ENCODE data around the gene MORC4.

The MORC4 gene

DNA sequence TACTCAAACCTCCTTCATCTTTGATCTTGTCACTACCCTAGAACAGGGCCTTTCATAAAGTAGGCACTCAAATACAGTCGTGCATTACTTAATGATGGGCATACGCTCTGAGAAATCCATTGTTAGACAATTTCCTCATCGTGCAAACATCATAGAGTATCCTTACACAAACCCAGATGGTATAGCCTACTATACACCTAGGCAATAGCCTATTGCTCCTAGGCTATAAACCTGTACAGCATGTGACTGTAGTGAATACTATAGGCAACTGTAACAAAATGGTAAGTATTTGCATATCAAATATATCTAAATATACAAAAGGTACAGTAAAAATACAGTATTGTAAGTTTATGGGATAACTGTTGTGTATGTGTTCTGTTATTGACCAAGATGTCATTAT is 47.9 kb downstream of the MORC4 start:
- DNase-seq = no peak

- no peak for DNase-seq
Observed at GRCh38 chrX:106951230-106951629, 48.8 kb downstream of the MORC4 start.

GRCh38 chrX:106950381-106950780 is 49.6 kb downstream of the MORC4 start:
- DNase-seq = no peak

- no peak for DNase-seq
Observed at GRCh38 chrX:106949366-106949765, 50.6 kb downstream of the MORC4 start.

DNA sequence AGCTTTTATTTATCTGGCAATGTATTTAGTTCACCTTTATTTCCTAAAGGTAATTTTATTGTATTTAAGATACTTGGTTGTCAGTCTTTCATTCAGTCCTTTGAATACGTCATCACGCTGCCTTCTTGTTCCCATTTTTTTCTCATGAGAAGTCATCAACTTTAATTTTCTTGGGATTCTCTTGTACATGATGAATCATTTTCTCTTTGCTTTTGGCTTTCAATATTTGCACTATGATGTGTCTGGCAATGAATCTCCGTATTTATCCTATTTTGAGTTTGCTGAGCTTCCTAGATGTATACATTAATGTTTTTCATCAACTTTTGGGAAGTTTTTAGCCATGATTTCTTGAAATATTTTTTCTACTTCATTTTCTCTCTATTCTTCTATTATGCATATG is 51.4 kb downstream of the MORC4 start:
- no peak for DNase-seq

- no peak for DNase-seq
Observed at GRCh38 chrX:106946464-106946863, 53.5 kb downstream of the MORC4 start.

DNA sequence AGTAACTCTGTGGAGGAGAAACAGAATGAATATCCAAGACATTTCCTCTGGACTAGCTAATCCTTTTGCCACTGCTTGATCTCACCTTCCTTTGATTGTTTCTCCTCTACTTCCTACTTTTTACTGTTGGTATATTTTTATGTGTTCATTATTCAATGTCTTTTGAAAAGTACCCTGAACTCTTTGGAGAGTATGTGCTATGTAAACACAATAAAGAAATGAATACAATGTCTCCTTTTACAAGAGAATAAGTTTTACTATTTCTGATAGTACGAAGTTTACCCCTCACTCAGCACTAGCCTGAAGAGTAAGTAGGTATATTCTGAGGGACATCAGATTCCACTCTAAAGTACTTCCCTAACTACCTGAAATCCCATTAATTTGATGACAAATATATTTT is 59.9 kb downstream of the MORC4 start:
- DNase-seq = no peak

- no peak for DNase-seq
Observed at GRCh38 chrX:106939566-106939965, 60.4 kb downstream of the MORC4 start.

- no peak for DNase-seq
Observed at GRCh38 chrX:106936246-106936645, 63.8 kb downstream of the MORC4 start.

GRCh38 chrX:106935175-106935574 is 64.8 kb downstream of the MORC4 start:
- no peak for DNase-seq

DNA sequence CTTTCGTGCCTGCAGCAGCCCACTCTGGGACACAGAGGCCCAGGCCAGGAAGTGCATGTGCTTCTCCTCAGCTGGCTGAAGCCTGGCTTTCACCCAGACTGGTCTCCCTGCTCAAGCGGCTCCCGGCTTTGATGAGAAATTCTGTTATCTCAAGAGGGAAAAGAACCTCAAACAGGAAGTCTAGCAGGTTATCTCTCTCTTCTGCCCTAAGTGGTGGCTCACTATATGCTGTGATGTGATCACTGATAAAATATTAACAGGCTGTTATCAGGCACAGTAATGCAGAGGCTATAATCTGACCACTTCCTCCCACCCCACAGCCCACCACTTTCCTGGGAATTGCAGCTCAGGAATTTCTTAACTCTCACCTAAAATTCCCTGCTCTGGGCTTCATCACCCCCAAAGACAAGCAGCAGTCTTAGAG is 66.5 kb downstream of the MORC4 start:
- no peak for DNase-seq

DNA sequence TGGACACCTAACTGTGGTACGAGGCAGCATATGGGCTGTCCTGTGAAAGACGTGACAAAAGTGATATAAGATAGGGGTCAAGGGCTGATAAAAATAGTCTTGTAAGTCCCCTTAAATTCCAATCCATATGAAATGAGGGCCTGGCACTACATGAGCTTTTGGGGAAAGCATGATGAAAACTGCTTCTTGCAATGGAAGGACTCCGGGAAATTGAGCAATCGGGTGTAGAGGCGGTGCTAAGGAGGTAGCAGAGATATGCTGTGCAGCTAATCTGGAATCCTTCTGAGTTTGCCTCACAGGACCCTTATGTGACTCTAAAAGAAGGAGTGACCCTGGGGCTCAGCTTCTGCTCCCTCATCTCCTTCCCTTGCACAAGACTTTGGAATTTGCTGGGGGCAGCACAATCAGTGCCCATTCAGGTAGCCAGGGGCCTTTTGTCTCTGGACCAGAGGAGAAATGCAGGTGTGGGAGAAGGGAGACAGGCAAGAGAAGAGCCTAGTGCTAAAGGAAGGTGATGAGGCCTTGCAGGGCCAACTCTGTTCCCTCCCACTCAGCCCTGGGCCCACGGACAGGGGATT is 67.0 kb downstream of the MORC4 start:
- no peak for DNase-seq

GRCh38 chrX:106932492-106932923 is 67.5 kb downstream of the MORC4 start:
- DNase-seq = no peak

DNA sequence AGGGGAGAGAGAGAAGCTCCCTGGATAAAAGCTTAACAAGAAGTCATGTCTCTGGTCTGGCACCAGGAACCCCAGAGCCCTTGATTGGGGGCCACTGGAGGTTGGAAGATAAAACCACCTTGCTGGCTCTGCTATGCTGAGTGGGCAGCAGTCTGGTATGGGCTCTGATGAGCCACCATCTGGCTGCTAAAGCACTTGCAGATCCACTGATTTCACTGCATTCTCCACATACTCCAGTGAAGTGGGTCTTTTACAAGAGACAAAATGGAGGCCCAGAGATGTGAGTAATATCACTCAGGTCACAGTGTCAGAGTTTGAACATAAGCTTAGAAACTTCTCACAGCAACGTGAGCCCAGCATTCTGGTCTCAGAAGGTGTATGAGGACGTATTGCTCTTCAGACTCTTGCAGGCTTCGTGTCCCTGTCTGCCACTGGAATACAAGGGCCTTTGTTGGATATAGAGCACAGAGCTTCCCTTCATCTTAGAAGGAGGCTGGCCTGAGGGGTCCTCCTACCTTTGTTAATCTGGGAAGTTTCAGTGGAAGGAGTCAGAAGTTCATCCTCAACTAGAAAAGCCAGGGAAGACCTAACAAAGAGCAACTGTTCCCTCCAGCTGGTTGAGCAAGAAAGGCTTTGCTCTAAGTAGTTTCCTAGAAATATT is 68.1 kb downstream of the MORC4 start:
- DNase-seq = no peak

GRCh38 chrX:106928227-106928626 is 71.8 kb downstream of the MORC4 start:
- DNase-seq = no peak

DNA sequence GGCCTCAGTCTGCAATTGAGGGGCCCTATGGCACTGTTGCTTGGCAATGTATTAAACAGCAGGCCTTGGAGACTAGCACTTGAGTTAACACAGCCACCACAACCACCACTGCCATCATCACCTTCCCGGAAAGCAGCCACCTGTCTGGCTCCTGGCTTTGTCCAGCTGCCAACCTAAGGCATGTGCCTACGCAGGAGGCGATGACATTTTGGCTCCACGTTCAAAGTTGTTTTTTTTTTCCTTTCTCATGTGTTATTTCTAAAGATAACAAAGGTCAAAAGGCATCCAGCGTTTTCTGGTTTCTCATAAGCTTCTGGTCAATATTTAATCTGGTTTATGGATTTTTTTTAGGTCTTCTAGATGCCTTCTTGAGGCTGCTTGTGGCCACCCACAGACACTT is 72.3 kb downstream of the MORC4 start:
- no peak for DNase-seq

GRCh38 chrX:106927023-106927422 is 73.0 kb downstream of the MORC4 start:
- no peak for DNase-seq

GRCh38 chrX:106921637-106922036 is 78.4 kb downstream of the MORC4 start:
- no peak for DNase-seq

GRCh38 chrX:106919932-106920452 is 80.0 kb downstream of the MORC4 start, which contains the start of gene CLDN2:
Gene CLDN2 (plus strand): TSS chrX:106920402. CDS start chrX:106928229, 7,827 bp downstream.
- no peak for DNase-seq

DNA sequence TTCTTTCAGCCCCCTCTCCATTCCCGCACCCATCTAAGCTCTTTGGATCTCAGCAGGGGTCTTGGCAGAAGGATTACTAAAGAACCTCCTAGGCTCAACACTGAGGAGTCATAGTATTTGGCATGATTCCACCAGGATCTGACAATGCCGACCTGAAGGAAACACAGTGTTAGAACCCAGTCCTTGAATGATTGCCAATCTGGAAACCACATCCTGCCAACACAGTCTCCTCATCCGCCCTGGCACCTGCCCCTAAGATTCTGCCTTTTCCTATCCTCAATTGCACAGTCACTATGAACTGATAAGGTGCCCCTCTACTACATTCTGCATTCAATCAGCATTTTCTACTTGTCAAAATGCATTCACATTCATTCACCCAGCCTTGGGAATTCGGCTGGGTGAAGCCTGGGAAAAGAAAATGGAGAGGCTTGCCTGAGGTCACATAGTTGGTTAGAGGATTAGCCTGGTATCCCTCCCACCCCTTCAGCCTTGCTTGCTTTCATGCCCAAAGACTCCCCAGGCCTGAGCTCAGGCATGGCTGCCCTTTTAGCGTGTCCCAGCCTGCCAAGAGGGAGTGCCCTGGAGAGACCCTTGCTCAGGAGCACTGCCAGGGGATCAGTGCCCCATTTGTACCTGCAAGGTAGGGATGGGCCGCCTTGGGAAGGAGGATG is 82.0 kb downstream of the MORC4 start:
- DNase-seq = peak; percentile 3

DNA sequence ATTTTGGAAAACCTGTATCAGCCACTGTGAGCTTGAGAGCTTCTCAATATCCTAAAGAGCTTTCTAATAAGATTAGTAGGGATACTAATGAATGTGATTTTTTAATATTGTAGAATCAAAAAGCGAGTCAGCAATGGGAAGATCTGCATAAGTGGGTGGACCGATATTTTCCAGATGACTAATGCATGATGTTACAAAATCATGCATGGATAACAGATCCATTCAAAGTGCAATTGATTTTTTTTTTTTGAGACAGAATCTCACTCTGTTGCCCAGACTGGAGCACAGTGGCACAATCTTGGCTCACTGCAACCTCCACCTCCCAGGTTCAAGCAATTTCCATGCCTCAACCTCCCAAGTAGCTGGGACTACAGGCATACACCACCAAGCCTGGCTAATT is 87.1 kb downstream of the MORC4 start:
- DNase-seq = no peak

- no peak for DNase-seq
Observed at GRCh38 chrX:106906361-106906760, 93.7 kb downstream of the MORC4 start.

DNA sequence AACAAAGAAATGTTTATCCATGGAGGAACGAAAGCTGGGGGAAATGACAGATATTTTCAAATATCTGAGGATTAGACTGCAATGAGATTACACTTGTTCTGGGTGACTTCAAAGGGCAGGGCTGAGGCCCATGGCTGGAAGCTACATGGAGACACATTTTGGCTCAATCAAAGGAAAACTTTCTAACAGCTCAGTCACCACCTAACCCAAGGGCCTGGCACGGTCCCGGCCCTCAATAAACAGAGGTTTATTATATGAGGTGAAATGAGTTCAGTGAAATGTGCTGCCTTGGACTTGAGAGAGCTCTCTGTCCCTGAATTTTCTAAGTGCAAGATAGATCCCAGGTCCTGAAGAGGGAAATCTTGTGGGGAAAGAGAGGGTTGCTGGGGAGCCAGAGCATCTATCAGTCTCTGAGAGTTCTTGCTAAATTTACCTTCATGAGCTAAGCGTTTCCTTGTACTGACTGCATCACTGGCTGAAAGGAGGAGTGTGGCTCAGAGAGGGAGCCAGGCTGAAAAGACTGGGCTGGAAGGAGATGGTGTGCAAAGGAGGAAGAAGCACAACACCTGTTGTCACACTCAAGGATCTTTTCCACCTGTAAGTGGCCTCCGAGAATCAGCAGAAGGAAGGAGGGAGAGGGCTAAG is 94.8 kb downstream of the MORC4 start:
- DNase-seq = no peak

All from stimulated activated CD4-positive, alpha-beta T cell treated with anti-CD3 and anti-CD28 coated beads, Interleukin-15, amount 100 ng/mL, for 24 hours (primary cell).